AML-193 (cell line): Measurements from ENCODE around the gene TMPRSS12.
"Not testable (repeated sequence)": the region's sequence is repeated elsewhere in the genome, so short reads cannot be mapped to it uniquely, and the experiment has no call there.

Experiments
- DNase-seq, 2 experiments: peaks; one replicate each; lab custom pipeline; 2025; lab: John Stamatoyannopoulos, UW

Gene TMPRSS12

GRCh38 chr12:50926932-50927331 is 84.2 kb downstream of the TMPRSS12 start:
- DNase-seq: not testable (repeated sequence)

- DNase-seq: no peak
Observed at GRCh38 chr12:50927356-50927755, 84.6 kb downstream of the TMPRSS12 start.

- DNase-seq: no peak
Observed at GRCh38 chr12:50927766-50928224, 85.1 kb downstream of the TMPRSS12 start.

- DNase-seq: no peak
Observed at GRCh38 chr12:50928392-50928791, 85.7 kb downstream of the TMPRSS12 start.

GRCh38 chr12:50929831-50930230 is 87.1 kb downstream of the TMPRSS12 start:
- no peak for DNase-seq

GRCh38 chr12:50930477-50930876 is 87.8 kb downstream of the TMPRSS12 start:
- not testable (repeated sequence) for DNase-seq

- peak; percentile 32 to 47 for DNase-seq
Observed at GRCh38 chr12:50932787-50933280, 90.1 kb downstream of the TMPRSS12 start.

- no peak for DNase-seq
Observed at GRCh38 chr12:50933459-50934124, 90.9 kb downstream of the TMPRSS12 start.

GRCh38 chr12:50934371-50934851 is 91.7 kb downstream of the TMPRSS12 start:
- peak; percentile 19 to 24 for DNase-seq

GRCh38 chr12:50934981-50935807 is 92.5 kb downstream of the TMPRSS12 start:
- peak; percentile 37 to 42 for DNase-seq

- DNase-seq: no peak
Observed at GRCh38 chr12:50936821-50937530, 94.2 kb downstream of the TMPRSS12 start.
